Erythroblast (primary cell): ENCODE measurements around the gene VCPKMT.

Experiments
- DNase-seq, 2 experiments: peaks; one replicate each; lab custom pipeline; 2025; lab: John Stamatoyannopoulos, UW
- GATA1 ChIP-seq: IDR thresholded peaks from 2 replicates; pipeline ENCODE4 v1.6.1; 2011; ENCODE audit warnings: low read depth, mild to moderate bottlenecking, control low read depth, low read length, moderate library complexity
- POLR2A ChIP-seq: IDR thresholded peaks from 2 replicates; pipeline ENCODE4 v1.6.1; 2011; ENCODE audit warnings: mild to moderate bottlenecking, low read length

Gene VCPKMT

DNA sequence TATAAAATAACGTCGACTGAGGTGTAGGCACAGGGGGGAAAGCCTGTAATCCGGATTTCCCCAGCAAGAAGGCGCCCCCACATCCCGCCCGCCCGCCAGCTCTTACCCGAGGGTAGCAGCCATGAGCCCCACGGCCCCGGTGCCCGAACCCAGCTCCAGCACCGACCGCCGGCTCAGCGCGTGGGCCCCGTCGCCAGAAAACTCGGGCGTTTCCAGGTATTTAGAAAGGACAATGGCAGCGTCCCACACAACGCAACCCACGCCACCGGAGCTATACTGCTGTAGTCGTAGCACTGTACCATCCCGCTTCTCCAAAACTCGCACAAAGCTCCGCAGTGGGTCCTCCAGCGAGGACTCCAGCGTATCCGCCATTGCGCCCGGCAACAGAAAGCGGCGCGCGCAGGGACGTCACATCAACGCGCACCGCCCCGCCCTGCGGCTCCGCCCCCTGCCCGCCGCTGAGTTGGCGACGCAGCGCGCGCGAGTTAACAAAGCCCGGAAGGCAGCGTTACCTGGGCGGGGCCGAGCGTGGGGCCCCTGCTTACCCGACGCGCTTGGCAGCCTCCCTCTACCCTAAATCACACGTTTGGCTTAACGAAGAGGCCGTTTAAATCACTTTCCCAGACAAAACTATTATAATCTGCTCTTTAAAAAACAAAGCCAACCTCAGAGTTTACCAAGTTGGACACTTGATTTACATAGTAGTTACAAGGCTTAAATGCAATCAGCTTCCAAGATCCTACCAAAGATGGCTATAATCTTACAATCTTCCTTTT lies at the start of gene VCPKMT:
Gene VCPKMT, minus strand, starts transcription at position 392 of the 776 bp plus-strand sequence. Its CDS starts 20 bp downstream, at position 372.
- peak; percentile 95 to 98 for DNase-seq
- no peak for TF ChIP-seq GATA1
- peak; percentile 95 for TF ChIP-seq POLR2A

DNA sequence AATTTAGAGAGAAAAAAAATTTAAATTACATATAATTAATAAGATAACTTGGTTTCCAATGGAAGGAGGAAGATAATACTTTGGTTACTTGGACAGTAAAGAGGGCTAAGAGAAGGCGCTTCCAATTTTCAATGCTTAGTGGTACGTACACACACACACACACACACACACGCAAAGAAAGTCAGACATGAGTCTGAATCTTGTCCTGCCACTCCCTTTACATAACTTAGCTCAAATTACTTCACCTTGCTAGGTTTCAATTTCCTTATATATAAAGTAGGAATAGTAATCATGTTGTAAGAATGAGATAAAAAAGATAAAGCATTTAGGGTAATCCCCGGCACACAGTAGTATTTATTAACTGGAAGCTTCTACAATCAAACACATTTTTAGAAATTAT lies 39.7 kb upstream of the VCPKMT start:
- DNase-seq: no peak
- TF ChIP-seq GATA1 (no peak), POLR2A (no peak)

DNA sequence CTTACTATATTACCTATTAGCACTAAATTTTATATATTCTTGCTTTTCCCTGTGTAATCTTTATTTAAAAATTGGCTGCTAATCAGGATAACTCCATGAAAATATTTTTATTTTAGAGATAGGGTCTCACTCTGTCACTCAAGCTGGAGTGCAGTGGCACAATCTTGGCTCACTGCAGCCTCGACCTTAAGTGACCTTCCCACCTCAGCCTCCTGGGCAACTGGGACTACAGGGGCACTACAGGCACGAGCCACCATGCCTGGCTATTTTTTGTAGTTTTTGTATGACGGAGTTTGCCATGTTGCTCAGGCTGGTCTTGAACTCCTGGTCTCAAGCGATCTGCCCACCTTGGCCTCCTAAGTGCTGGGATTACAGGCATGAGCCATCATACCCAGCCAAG lies 32.4 kb upstream of the VCPKMT start:
- no peak for TF ChIP-seq POLR2A
- TF ChIP-seq GATA1: no peak
- DNase-seq: no peak

DNA sequence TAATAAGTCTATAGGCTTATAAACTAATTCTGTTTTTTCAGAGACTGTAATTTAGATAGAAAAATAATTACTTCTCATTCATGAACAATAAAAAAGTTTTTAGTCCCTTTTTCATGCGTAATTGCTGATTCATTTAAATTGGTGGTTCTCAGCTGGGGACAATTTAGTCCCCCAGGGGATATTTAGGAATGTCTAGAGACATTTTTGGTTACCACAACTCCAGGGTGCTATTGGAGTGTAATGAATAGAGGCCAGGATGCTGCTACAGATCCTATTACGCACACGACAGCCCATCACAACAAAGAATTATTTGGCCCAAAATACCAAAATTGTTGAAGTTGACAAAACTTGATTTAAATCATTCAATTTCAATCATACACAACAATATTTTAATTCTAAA lies 22.8 kb upstream of the VCPKMT start:
- TF ChIP-seq GATA1: no peak
- TF ChIP-seq POLR2A: no peak
- no peak for DNase-seq

DNA sequence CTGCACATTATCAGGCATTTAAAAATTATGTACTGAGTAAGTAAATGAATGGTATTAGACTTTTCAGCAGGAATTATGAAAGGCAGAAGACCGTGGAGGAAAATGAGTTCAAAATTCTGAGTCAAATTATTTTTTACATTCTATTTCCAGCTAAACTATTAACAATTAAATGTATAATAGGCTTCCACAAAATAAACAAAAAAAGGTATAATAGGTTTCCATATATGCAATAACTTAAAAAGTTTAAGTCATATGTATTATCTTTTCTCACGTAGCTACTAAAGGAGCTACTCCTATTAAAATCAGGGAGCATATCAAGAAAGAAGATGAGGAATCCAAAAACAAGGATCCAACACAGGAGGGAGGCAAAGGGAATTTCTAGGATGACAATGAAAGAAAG lies 11.4 kb upstream of the VCPKMT start:
- TF ChIP-seq POLR2A (no peak), GATA1 (no peak)
- DNase-seq: no peak

DNA sequence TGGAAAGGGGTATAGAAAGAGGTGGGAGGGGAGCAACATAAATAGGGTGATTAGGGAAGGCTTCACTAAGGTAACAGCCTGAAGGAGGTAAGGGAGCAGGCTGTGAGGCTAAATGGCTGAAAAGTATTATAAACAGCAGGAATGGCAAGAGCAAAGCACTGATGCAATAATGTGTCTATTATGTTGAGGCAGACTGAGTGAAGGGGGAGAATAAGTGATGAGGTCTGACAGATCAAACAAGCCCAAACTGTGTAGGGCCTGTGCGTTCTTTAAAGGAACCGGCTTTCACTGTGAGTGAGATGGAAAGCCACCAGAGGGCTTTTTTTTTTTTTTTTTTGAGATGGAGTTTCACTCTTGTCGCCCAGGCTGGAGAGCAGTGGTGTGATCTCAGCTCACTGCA lies 6.7 kb upstream of the VCPKMT start:
- TF ChIP-seq GATA1 (no peak), POLR2A (no peak)
- DNase-seq: no peak

DNA sequence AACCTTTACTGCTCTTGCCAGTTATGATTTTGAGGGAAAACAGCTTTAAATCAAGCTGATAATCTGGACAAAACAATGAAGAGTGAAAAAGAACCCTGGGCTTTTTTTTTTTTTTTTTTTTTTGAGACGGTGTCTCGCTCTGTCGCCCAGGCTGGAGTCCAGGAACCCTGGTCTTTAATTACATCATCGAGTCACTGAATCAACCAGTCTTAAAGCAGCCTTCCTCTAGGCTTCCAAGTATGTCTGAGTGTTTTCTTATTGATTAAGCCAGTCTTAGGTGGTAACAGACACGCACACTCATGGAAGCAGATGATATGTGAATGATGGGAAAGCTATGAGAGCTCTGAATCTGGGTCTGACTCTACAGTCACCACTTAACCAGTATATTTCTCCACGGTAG lies 5.9 kb upstream of the VCPKMT start:
- no peak for DNase-seq

DNA sequence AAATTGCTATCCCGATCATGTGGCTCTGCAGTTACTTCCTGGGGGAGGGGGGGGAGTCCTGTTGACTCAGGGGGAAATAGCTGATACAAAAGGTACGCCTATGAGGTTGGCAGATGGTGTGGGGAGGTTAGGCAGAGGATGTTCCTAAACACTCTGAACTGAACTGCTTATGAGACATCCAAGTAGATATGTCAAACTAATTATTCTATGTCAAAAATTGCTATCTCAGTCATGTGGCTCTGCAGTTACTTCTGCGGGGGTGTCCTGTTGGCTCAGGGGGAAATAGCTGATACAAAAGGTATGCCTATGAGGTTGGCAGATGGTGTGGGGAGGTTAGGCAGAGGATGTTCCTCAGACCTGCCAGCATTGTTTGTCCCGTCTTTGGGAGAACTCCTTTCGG lies 5.1 kb upstream of the VCPKMT start:
- TF ChIP-seq POLR2A: no peak
- no peak for TF ChIP-seq GATA1
- no peak for DNase-seq

More for the DNA sequence above, 5.9 kb upstream of the VCPKMT start:
- TF ChIP-seq POLR2A (no peak), GATA1 (no peak)

DNA sequence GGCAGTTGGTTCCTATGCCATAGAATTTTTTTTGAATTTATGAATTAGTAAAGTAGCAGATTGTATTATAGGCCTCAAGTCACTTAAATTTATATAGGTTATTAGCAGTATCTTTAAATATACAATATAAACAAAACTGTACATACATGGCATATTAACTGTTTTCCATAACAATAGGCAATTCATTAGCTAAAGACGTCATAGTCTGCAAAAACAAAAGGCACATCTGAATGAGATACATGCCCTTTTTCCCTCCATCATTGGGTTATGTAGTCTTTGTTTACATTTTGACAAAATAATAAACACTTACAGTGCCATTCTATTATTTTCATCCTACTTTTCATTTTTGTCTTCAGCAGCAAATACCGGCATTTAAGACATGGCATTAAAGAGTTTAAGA lies 1.1 kb upstream of the VCPKMT start:
- no peak for TF ChIP-seq POLR2A
- no peak for TF ChIP-seq GATA1
- no peak for DNase-seq

DNA sequence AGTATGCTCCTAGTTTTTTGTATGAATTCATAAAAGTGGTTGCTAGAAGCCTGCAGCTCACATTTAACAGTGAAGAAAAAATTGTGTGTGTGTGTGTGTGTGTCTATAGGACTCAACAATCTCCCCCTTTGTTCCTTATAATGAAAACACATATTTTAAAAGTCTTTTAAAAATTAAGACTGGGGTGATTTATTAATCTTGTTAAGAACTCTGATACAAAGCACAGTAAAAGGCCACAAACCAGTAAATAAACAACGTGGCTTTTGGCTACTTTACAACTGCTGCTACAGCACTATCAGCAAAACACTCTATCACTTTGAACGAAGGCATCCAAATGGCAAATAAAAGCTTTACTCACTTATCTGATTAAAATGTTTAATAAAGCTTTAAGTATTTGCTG lies 594 bp upstream of the VCPKMT start:
- TF ChIP-seq GATA1 (no peak), POLR2A (no peak)
- no peak for DNase-seq

DNA sequence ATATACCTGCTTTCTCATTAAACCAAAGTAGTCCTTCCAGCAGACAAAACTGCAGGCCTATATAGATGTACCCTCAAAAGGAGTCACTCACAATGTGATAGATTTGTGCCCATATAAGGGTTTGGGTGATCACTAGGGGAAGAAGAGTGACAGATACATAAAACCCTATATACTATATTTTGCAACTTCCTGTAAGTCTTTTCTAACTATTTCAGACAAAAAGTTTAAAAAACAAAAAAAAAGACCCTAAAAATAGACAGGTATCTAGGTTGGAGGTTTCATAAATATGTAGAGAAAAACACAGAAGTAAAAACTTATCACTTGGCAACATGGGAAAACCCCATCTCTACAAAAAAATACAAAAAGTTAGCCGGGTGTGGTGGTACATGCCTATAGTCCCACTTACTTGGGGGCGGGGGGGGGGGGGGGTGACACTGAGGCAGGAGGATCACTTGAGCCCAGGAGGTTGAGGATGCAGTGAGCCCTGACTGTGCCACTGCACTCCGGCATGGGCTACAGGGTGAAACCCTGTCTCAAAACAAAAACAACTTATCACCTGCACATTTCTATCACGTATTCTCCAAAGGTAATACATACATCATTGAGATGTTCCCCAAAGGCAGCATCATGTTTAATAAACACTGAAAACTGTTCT lies 2.9 kb downstream of the VCPKMT start:
- no peak for TF ChIP-seq GATA1
- no peak for TF ChIP-seq POLR2A
- no peak for DNase-seq

DNA sequence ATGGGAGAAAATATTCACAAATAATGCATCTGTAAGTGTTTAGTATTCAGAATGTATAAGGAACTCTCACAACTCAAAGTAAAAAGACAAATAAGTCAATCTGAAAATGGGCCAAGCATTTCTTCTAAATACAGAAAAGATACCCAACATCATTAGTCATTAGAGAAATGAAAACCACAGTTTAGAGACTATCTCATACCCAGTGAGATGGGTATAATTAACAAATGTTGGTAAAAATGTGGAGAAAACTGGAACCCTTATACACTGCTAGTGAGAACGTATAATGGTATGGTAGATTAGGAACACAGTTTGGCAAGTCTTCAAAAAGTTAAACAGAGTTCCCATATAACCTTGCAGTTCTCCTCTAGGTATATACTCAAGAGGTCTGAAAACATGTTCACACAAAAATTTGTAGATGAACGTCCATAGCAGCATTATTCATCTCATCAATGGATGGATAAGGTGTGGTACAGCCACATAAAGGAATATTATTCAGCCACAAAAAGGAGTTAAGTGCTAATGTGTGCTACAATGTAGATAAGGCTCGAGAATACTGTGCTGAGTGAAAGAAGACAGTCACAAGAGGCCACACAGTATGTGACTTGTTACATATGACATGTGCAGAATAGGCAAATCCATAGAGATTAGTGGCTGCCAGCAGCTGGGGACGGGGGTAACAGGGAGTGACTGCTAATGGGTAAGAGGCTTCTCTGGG lies 5.9 kb downstream of the VCPKMT start:
- no peak for TF ChIP-seq GATA1
- no peak for TF ChIP-seq POLR2A
- no peak for DNase-seq

DNA sequence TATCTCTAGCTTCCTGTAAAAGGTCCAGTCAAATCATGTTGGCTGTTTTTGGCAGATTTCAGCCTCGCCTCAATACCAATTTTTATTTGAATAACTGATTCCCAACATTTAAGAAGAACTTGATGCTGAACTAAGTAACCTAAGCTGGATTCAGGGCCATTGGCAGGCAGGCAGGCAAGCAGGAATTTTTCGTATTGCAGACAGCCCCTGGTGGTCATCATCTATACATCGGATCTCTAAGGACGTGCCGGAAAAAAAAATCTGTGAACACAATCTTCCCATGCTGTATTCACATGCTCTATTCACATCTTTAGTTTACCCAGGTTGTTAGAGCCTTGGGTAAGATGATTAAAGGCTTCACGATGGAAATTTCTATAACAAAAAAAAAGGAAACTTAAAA lies 7.0 kb downstream of the VCPKMT start:
- DNase-seq: no peak
- no peak for TF ChIP-seq GATA1
- TF ChIP-seq POLR2A: no peak

DNA sequence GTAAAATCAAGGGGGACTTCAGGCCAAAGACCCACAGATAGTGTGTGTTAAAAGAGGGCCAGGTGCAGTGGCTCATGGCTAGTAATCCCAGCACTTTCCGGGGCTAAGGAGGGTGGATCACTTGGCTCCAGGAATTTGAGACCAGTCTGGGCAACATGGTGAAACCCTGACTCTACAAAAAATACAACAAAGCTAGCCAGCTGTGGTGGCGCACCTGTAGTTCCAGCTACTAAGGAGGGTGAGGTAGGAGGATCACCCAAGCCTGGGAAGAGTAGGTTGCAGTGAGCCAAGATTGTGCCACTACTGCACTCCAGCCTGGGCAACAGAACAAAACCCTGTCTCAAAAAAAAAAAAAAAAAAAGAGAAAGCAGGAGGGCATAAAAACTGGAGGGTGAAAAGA lies 8.5 kb downstream of the VCPKMT start:
- no peak for DNase-seq
- TF ChIP-seq POLR2A: no peak
- no peak for TF ChIP-seq GATA1
